LoVo (cell line): ENCODE data around the gene GAREM2.
A peak's percentile ranks its signal among the peaks of the same experiment; 100 is the strongest.
"Not testable (repeated sequence)": the region's sequence is repeated elsewhere in the genome, so short reads cannot be mapped to it uniquely, and the experiment has no call there.

Experiments used
- DNase-seq: peaks from one replicate; pipeline ENCODE4 v3.0.0-alpha.2; 2016; ENCODE audit warnings: low spot score

Gene GAREM2

GRCh38 chr2:26172871-26173775, at the start of gene GAREM2:
GAREM2 (plus strand) TSS chr2:26173088; CDS start chr2:26173221, 133 bp downstream.
- no peak for DNase-seq

DNA sequence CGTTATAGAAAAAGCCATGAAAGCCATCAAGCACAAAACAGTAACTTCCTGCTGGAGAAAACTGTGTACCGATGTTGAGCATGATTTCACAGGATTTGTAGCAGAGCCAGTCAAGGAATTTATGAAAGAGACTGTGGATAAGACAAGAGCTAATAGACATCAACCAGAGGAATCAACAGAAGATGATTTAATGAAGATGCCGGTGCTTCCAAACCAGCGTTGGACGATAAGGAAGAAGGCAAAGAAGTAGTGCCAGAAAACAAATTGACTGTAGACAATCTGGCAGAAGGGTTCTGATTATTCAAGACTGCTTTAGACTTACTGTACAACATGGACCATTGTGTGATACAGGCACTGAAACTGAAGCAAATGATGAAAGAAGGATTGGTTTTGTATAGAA, 49.5 kb upstream of the GAREM2 start:
- no peak for DNase-seq

DNA sequence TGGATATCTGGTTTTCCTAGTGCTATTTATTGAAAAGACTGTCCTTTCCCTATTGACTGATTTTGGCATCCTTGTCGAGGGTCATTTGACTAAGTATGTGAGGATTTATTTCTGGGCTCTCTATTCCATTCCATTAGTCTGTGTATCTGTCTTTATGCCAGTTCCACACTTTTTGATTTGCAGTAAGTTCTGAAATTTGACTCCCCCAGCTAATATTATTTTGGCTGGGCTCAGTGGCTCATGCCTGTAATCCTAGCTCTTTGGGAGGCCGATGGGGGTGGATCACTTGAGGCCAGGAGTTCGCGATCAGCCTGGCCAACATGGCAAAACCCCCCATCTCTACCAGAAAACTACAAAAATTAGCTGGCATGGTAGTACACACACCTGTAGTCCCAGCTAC, 46.8 kb upstream of the GAREM2 start:
- no peak for DNase-seq

- no peak for DNase-seq
Observed at GRCh38 chr2:26128176-26128575, 44.7 kb upstream of the GAREM2 start.

DNA sequence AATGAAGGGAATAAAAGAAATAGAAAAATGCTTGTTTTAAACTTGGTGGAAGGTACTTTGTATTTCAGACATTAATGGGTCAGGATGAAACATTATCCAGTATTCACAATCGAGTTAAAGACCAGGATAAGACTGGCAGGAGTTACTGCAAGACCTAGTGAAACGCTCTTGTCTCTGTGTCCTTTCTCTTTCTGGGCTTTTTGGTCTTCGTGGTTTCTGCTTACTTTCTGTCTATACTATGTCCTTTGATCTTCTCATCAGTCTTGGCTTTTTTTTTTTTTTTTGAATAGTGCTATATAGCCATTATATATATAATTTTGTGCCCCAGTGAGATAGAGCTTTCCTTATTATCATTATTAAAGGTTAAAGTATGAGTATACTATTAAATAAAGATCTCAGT, 42.1 kb upstream of the GAREM2 start:
- no peak for DNase-seq

DNA sequence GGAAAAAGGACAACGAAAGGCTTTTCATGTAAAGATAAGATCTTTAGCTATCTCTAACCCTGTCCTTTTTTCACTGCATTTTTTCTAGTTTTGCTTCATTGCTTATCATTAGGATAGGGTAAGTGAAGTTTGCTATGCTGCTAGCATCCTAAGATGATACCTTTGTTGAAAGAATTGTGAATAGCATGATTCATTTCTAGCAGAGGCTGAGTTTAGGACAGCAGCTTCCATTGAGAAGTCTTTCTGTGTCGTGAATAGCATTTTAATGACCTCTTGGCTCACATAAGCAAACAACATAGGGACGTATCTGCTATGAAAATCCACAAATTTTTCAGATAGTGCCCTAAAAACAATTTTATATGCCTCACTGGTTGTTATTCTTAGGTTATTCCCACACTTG, 36.4 kb upstream of the GAREM2 start:
- DNase-seq, result no peak

GRCh38 chr2:26139269-26140183, 33.4 kb upstream of the GAREM2 start:
- no peak for DNase-seq

DNA sequence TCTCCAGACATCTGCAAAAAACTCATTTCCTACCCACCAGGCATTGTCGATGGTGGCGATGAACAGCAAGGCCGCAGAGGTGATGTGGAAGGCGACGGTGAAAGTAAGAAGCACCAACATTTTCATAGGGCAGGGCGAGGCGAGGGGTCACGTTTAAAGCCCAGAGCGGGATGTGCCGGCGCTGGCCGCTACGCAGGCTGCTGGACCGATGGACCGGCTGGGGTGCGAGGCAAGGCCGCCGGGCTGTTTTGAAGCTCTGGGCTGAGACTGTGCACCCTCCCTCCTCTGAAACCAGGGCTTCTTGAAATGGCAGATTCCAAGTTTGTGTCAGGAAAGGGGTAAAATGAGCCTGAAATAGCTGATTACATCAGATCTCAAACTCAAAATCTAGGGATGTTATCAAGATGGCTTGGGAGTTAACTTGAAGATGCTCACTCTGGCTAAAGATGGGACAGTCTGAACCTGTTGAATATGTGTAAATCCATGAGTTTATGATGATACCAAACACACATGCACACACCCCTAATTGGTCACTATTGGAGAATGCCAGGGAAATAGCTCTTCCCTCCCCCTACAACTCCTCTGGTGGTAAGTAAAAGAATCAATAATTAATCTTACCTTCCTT, 31.6 kb upstream of the GAREM2 start:
- DNase-seq, result no peak

- peak; percentile 73 for DNase-seq
Observed at GRCh38 chr2:26144031-26144430, 28.9 kb upstream of the GAREM2 start.

GRCh38 chr2:26144953-26145680, 27.8 kb upstream of the GAREM2 start:
- DNase-seq, result peak; percentile 71

DNA sequence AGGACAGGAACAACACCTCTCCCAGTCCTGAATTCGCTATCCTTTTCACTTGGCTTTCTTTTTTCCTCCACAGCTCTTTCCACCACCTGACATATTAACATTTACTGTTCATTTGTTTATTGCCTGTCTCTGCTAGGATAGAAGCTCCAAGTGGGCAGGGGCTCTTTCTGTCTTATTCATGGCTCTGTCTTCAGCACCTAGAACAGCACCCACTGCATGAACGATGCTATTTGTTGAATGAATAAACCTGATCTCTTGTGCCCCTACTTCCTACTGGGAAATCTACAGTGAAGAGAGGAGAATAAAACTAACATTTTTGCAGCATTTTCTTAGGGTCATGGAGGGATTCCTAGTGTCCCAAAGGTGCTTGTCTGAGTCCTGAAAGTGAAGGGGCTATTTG, 24.4 kb upstream of the GAREM2 start:
- no peak for DNase-seq

DNA sequence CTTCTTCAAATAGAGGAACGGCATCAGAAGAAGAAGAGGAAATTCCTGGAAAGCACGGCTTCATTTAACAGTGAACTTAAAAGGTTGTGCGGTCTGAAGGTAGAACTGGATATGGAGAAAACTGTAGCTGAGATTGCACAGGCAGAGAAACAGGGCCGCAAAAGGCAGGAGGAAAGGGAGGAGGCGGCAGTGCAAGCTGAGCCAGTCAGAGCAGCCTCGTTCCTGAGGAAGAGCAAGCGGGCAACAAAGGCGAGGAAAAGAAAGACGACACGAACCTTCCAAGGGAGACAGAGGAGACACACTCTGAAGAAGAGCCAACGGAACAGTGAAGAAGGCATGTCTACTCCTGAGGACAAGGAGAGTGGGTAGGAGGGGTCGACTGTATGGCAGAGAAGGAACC, 22.6 kb upstream of the GAREM2 start:
- no peak for DNase-seq

GRCh38 chr2:26157580-26157979, 15.3 kb upstream of the GAREM2 start:
- no peak for DNase-seq

DNA sequence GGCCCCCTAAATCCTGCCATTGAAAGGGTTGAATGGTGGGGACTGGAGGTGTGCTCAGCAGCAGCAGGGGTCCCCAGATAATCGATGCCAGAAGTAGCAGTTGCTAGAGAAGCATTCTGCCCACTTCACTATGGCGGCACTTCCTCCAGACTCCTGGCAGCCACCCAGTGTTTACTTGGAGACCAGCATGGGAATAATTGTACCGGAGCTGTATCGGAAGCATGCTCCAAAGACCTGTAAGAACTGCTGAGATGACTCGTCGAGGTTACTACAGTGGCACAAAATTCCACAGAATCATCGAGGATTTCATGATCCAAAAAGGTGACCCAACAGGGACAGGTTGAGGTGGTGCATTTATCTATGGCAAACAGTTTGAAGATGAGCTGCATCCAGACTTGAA, 11.0 kb upstream of the GAREM2 start:
- no peak for DNase-seq

GRCh38 chr2:26162963-26163362, 9.9 kb upstream of the GAREM2 start:
- no peak for DNase-seq

DNA sequence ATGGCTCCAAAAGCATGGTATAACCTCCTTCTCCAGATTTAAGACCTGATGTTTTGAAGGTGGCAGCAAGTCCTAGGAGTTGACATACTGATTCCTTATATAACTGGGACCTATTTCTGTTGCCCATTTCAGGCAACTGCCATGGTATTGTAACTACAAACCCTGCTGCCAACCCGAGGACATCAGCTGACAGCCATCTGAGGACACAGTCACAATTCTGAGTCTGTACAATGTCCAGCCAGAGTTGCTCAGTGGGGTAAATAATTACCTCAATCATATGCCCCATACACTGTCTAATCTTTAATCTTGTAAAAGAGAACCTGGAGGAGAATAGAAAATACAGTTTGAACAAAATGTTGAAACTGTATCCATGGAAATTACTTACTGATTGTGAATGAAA, 8.7 kb upstream of the GAREM2 start:
- DNase-seq, result no peak

DNA sequence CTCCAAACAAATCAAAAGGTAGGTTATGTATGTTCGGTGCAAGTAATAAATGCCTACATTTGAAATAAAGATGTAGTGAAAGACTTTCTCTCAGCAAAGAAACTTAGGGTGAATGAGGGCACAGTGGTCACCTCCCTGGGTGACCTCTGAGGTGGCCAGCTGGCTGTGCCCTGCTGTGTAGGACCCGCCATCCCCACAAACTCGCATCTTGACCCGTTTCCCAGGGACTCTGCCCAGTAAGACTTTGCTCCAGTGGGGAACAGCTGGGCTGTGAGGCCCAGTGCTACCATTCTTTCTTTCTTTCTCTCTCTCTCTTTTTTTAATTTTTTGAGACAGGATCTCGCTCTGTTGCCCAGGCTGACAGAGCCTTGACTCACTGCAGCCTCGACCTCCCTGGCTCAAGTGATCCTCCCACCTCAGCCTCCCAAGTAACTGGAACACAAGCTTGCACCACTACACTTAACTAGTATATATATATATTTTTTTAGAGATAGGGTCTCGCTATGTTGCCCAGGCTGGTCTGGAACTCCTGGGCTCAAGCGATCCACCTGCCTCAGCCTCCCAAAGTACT, 8.2 kb upstream of the GAREM2 start:
- no peak for DNase-seq

DNA sequence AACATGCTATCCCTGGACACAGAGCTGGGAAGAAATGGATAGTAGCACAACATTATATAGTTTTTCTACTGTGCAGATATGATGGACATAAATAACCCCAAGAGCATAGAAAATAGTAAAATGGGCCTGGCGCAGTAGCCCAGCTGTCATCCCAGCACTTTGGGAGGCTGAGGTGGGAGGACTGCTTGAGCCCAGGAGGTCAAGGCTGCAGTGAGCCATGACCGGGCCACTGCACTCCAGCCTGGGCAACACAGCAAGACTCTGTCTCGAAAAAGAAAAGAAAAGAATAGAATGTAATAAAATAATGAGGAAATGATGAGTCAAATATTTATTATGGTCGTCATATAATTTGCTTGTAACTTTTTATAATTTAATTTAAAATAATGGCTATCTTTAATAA, 7.5 kb upstream of the GAREM2 start:
- DNase-seq, result no peak

- DNase-seq, result not testable (repeated sequence)
Observed at GRCh38 chr2:26166541-26166940, 6.3 kb upstream of the GAREM2 start.

GRCh38 chr2:26168785-26169184, 4.1 kb upstream of the GAREM2 start:
- DNase-seq, result no peak

- no peak for DNase-seq
Observed at GRCh38 chr2:26169226-26169625, 3.7 kb upstream of the GAREM2 start.
